Measurements from ENCODE around the gene CHRNE. TPM values are rescaled to one million over a fixed set of nuclear protein-coding genes. Genes with fewer than 3 reads are reported as not detected.

Gene CHRNE
- total and polyA plus RNA-seq, 2 of the 13 experiments (the other 11 are each of a cell fraction or from before 2014, with no cell fraction given) = 0.53 to 0.59 TPM

DNA sequence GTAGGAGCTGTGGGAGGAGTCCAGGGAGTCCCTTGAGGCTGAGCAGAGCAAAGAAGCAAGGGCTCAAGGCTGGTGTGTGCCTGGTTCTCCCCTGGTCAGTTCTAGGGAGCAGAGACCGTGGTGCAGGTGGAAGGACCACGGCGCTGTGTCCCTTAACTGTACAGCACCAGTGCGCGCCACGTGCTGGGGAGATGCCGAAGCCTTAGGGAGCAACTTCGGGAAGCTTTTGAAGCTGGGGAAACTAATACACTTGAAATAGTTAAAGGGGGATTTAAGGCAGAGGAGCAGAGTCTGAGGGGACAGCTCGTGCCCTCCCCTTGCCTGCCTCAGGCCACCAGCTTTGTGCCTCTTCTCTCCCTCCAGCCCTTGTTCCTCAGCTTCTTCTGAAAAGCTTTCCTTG lies 42.2 kb downstream of the CHRNE start:
- no peak for FAIRE-seq
- no peak overlapping the region for H2AFZ ChIP-seq (ENCODE audit: low read length)
- peaks cover 59% of the 10 kb centered on the region for H3K4me1 ChIP-seq (ENCODE audit: insufficient read depth, low read length)
- CTCF ChIA-PET (ENCODE audit: low intra/inter-chr PET ratio, low total read pairs) = no interaction called here
- POLR2A ChIA-PET = interaction anchor here (0.7 to 2.1 kb wide), 3 partner anchors 65 to 82 kb away, joined by 3 to 9 read pairs (median 4); partner anchors contain the start of gene PSMB6
- intact Hi-C loops (cut with micrococcal nuclease; ENCODE audit: unreplicated experiment) (no loop called here), in situ Hi-C loops (cut with HindIII; ENCODE audit: extremely low pct_ligation_motif_present, low pct_unique_long_range_greater_than_20kb) (no loop called here)
- H3K27ac ChIP-seq (ENCODE audit: extremely low read length, insufficient read depth, low read length) = no peak overlapping the region
- 97% methylated on average over 9 of the region's 9 CpGs for WGBS (ENCODE audit: low lambda C conversion rate)
- TF ChIP-seq ZNF772 (CRISPR knock-in tag; IDR thresholded peaks at IDR 0.05) (0 out of 2 replicates have a peak, but pooled peaks have one; percentile 33), ZNF34 (CRISPR knock-in tag; IDR thresholded peaks at IDR 0.05; ENCODE audit: borderline replicate concordance) (no peak)
- no peaks in the 10 kb centered on the region for H3K9me3 ChIP-seq (ENCODE audit: low read length)
- peaks cover 48% of the 10 kb centered on the region for H3K79me2 ChIP-seq (ENCODE audit: insufficient read depth, low read length)
- H4K20me1 ChIP-seq (ENCODE audit: insufficient read depth, low read length) = no peaks in the 10 kb centered on the region
- H3K4me3 ChIP-seq (replicated peaks in 1 of 3; ENCODE audit: insufficient read depth in 1 of 3, low read depth in 2 of 3, low read length in 3 of 3) = no peak overlapping the region
- BruUV-seq (replicated peaks) = no TSS peak
- H3K36me3 ChIP-seq (replicated peaks in 1 of 2; ENCODE audit: control insufficient read depth in 1 of 2, insufficient read depth in 2 of 2, low read length in 2 of 2) = peaks cover 11 to 38% of the 10 kb centered on the region in 2 experiments
- no peak for ATAC-seq
- DNase-seq (ENCODE audit: low spot score) = no peak
- no peak overlapping the region for H3K4me2 ChIP-seq (ENCODE audit: low read depth, low read length)
- no peak overlapping the region for H3K9ac ChIP-seq (ENCODE audit: insufficient read depth, low read depth, low read length)
- no peaks in the 10 kb centered on the region for H3K27me3 ChIP-seq (ENCODE audit: control insufficient read depth in 1 of 2, insufficient read depth in 2 of 2, low read length in 2 of 2)

DNA sequence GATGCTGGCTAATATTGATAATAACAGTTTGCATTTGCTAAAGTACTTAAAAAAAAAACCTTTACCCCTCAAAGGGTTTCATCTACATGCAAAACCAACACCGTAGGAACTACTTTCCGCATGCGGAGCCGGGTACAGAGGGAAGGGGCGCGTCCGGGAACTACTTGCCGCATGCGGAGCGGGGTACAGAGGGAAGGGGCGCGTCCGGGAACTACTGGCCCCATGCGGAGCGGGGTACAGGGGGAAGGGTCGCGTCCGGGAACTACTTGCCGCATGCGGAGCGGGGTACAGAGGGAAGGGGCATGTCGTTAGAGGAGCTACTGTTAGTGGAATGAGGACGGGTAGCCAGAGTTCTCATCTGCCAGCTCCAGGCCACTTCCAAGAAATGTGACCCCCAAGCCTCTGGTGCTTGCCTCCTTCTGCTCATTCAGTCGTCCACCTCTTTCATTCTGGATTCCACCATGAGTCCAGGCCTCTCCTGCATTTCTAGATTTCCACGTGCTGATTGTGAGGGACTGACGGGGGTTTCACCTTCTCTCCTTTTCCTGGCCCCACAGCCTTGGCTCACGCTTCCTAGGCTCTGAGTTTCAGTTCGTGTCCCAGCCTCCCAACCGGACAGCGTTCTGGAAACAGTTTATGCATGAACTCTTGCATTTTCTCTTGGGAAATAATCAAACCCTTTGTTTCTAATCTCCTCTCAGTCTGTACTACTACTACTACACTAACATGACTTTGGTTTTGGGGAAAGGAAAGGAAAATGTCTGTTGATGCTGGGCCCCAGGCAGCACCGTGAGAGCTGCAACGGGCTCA lies 42.9 kb downstream of the CHRNE start:
- Histone ChIP-seq H3K4me1 (ENCODE audit: insufficient read depth, low read length) (peaks cover 59% of the 10 kb centered on the region), H3K27me3 (ENCODE audit: control insufficient read depth in 1 of 2, insufficient read depth in 2 of 2, low read length in 2 of 2) (no peaks in the 10 kb centered on the region), H3K4me3 (replicated peaks in 1 of 3; ENCODE audit: insufficient read depth in 1 of 3, low read depth in 2 of 3, low read length in 3 of 3) (no peak overlapping the region), H2AFZ (ENCODE audit: low read length) (no peak overlapping the region), H3K9ac (ENCODE audit: insufficient read depth, low read depth, low read length) (no peak overlapping the region), H3K9me3 (ENCODE audit: low read length) (no peaks in the 10 kb centered on the region), H3K4me2 (ENCODE audit: low read depth, low read length) (no peak overlapping the region), H3K36me3 (replicated peaks in 1 of 2; ENCODE audit: control insufficient read depth in 1 of 2, insufficient read depth in 2 of 2, low read length in 2 of 2) (peaks cover 11 to 38% of the 10 kb centered on the region in 2 experiments), H3K79me2 (ENCODE audit: insufficient read depth, low read length) (peaks cover 48% of the 10 kb centered on the region), H4K20me1 (ENCODE audit: insufficient read depth, low read length) (no peaks in the 10 kb centered on the region), H3K27ac (ENCODE audit: extremely low read length, insufficient read depth, low read length) (no peak overlapping the region)
- no TSS peak for BruUV-seq (replicated peaks)
- POLR2A ChIA-PET = interaction anchor here (0.7 to 1.6 kb wide), 2 partner anchors 64 to 81 kb away, joined by 3 to 4 read pairs; partner anchors contain the start of gene PSMB6
- TF ChIP-seq ZNF30 (CRISPR knock-in tag; IDR thresholded peaks at IDR 0.05) (no peak), ZNF138 (CRISPR knock-in tag; IDR thresholded peaks at IDR 0.05; ENCODE audit: low read depth) (no peak), GZF1 (CRISPR knock-in tag; IDR thresholded peaks at IDR 0.05) (no peak), HNRNPLL (IDR thresholded peaks at IDR 0.05; ENCODE audit: low read depth, low read length, poor library complexity, severe bottlenecking) (no peak)
- ATAC-seq = no peak
- in situ Hi-C loops (cut with HindIII; ENCODE audit: extremely low pct_ligation_motif_present, low pct_unique_long_range_greater_than_20kb) = no loop called here
- no peak for DNase-seq (ENCODE audit: low spot score)
- intact Hi-C loops (cut with micrococcal nuclease; ENCODE audit: unreplicated experiment) = no loop called here
- no peak for FAIRE-seq
- 97% methylated on average over 32 of the region's 32 CpGs for WGBS (ENCODE audit: low lambda C conversion rate)
- CTCF ChIA-PET (ENCODE audit: low intra/inter-chr PET ratio, low total read pairs) = no interaction called here
